Esophagus muscularis mucosa (tissue), 4 donors: ENCODE data around the gene MUC2.

Source experiments
- EP300 ChIP-seq: sonication (generic); formaldehyde crosslinking; IDR thresholded peaks from one replicate; pipeline ENCODE4 v1.6.1; 2017; ENCODE audit warnings: antibody characterized with exemption
- POLR2AphosphoS5 ChIP-seq, 2 donors: sonication (generic); formaldehyde crosslinking; IDR thresholded peaks; one replicate each; pipeline ENCODE4 v1.6.1; 2017; ENCODE audit warnings: antibody characterized with exemption in 2 of 2
- TF ChIP-seq, protein P1 (sequence below), 3 experiments: fragments of 200-600 bp in 2 of 3; fragments of 450-650 bp in 1 of 3; sonication (generic) in 2 of 3; IDR thresholded peaks; one replicate each; pipeline ENCODE4 v1.5.1; 2017 to 2019; ENCODE audit warnings: antibody characterized with exemption in 3 of 3, mild to moderate bottlenecking in 2 of 3, moderate library complexity in 1 of 3

DNA sequence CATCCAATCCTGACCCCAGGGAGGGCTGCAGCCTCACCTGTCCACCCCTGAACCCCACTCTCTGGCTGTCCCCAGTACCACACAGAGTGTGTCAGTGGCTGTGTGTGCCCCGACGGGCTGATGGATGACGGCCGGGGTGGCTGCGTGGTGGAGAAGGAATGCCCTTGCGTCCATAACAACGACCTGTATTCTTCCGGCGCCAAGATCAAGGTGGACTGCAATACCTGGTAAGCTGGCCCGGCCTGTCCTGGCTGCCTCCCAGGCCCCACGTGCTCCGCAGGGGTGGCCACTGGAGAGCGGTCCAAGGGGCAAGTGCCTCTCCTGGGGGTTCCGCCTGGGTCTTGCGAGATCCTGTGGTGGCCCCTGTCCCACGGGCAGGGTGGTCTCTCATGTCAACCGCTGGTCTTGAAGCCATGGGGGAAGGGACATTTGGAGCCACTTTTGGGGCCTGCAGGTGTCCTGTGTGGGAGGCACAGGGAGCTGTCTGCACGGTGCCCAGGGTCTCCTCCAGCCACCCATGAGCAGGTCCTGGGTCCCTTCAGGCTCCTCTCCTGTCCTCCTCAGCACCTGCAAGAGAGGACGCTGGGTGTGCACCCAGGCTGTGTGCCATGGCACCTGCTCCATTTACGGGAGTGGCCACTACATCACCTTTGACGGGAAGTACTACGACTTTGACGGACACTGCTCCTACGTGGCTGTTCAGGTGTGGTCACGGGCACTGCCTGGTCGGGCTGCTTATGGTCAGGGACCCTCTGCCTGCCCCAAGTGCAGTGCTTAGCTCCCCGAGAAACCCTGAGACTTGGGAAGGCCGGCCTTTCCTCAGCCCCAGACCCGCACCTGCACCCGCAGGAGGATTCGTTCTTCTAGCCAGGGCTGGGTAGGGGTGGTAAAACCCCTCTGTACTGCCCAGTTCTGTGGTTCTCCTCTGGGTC lies 11.8 kb downstream of the MUC2 start:
- TF ChIP-seq, protein P1, sequence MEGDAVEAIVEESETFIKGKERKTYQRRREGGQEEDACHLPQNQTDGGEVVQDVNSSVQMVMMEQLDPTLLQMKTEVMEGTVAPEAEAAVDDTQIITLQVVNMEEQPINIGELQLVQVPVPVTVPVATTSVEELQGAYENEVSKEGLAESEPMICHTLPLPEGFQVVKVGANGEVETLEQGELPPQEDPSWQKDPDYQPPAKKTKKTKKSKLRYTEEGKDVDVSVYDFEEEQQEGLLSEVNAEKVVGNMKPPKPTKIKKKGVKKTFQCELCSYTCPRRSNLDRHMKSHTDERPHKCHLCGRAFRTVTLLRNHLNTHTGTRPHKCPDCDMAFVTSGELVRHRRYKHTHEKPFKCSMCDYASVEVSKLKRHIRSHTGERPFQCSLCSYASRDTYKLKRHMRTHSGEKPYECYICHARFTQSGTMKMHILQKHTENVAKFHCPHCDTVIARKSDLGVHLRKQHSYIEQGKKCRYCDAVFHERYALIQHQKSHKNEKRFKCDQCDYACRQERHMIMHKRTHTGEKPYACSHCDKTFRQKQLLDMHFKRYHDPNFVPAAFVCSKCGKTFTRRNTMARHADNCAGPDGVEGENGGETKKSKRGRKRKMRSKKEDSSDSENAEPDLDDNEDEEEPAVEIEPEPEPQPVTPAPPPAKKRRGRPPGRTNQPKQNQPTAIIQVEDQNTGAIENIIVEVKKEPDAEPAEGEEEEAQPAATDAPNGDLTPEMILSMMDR (IDR thresholded peaks at IDR 0.05): no peak
- TF ChIP-seq POLR2AphosphoS5 (IDR thresholded peaks at IDR 0.05) (no peak), EP300 (no peak)
